Head of caudate nucleus (tissue), 42 donors: Measurements from ENCODE around the gene ABCA2.

Experiments used
- DNase-seq, 42 donors: peaks; one replicate each; pipeline versions ENCODE4 v3.0.0 to v3.0.0-alpha.2; 2020 to 2021; ENCODE audit warnings: mixed read lengths in 7 of 42
- intact Hi-C: fragments of 100-400 bp; cut with DNase I; formaldehyde crosslinking; loops from one replicate; pipeline ENCODE4 v1.15.0; 2022

Gene ABCA2

GRCh38 chr9:137027369-137028262, at the start of gene ABCA2:
ABCA2 (minus strand) TSS chr9:137028237; CDS start chr9:137028140, 97 bp downstream.
- DNase-seq: peak in 2 of 42 donors; percentile 19 to 53

GRCh38 chr9:137077010-137077747, 49.1 kb upstream of the ABCA2 start, which contains the start of gene UAP1L1:
UAP1L1 (plus strand) TSS chr9:137077517; CDS start chr9:137077533, 16 bp downstream.
- intact Hi-C loops: loop anchor here (10.0 kb wide), 1 partner anchor 292 kb away; no protein-coding TSS in a partner anchor
- peak; percentile 77 to 96 (median 89) for DNase-seq

More at GRCh38 chr9:137027369-137028262, at the start of gene ABCA2:
- intact Hi-C loops: no loop called here

GRCh38 chr9:137076636-137077009, 48.6 kb upstream of the ABCA2 start:
- DNase-seq: peak in 2 of 42 donors; percentile 27 to 38
- intact Hi-C loops: loop anchor here (10.0 kb wide), 1 partner anchor 292 kb away; no protein-coding TSS in a partner anchor

GRCh38 chr9:137075275-137075775, 47.3 kb upstream of the ABCA2 start:
- intact Hi-C loops: loop anchor here (10.0 kb wide), 1 partner anchor 291 kb away; no protein-coding TSS in a partner anchor
- DNase-seq: no peak

GRCh38 chr9:137074657-137075274, 46.7 kb upstream of the ABCA2 start:
- no peak for DNase-seq
- intact Hi-C loops: loop anchor here (10.0 kb wide), 1 partner anchor 290 kb away; no protein-coding TSS in a partner anchor

- intact Hi-C loops: loop anchor here (10.0 kb wide), 1 partner anchor 289 kb away; no protein-coding TSS in a partner anchor
- no peak for DNase-seq
Observed at GRCh38 chr9:137073992-137074399, 46.0 kb upstream of the ABCA2 start.

GRCh38 chr9:137071282-137071681, 43.2 kb upstream of the ABCA2 start:
- intact Hi-C loops: loop anchor here (10.0 kb wide), 1 partner anchor 286 kb away; no protein-coding TSS in a partner anchor
- no peak for DNase-seq

GRCh38 chr9:137070906-137071275, 42.9 kb upstream of the ABCA2 start:
- intact Hi-C loops: loop anchor here (10.0 kb wide), 1 partner anchor 286 kb away; no protein-coding TSS in a partner anchor
- DNase-seq: peak; percentile 71 to 96 (median 89)

GRCh38 chr9:137070201-137070905, 42.3 kb upstream of the ABCA2 start, which contains the start of gene SAPCD2:
SAPCD2 (minus strand) TSS chr9:137070557; CDS start chr9:137070460, 97 bp downstream.
- DNase-seq: peak; percentile 78 to 94 (median 87)
- intact Hi-C loops: loop anchor here (10.0 kb wide), 1 partner anchor 286 kb away; no protein-coding TSS in a partner anchor

- no peak for DNase-seq
- intact Hi-C loops: loop anchor here (10.0 kb wide), 1 partner anchor 285 kb away; no protein-coding TSS in a partner anchor
Observed at GRCh38 chr9:137069508-137070091, 41.6 kb upstream of the ABCA2 start.

- intact Hi-C loops: no loop called here
- DNase-seq: no peak
Observed at GRCh38 chr9:137068539-137069507, 40.8 kb upstream of the ABCA2 start.

- intact Hi-C loops: loop anchor here (2.0 kb wide), 1 partner anchor 21 kb away; the partner anchor contains the start of gene NPDC1
- peak; percentile 80 to 94 (median 86) for DNase-seq
Observed at GRCh38 chr9:137067860-137068538, 40.0 kb upstream of the ABCA2 start.

- no peak for DNase-seq
- intact Hi-C loops: loop anchor here (2.0 kb wide), 1 partner anchor 19 kb away; the partner anchor contains the start of gene NPDC1
Observed at GRCh38 chr9:137066096-137066861, 38.2 kb upstream of the ABCA2 start.

- intact Hi-C loops: no loop called here
- DNase-seq: no peak
Observed at GRCh38 chr9:137065336-137065967, 37.4 kb upstream of the ABCA2 start.

GRCh38 chr9:137064880-137065164, 36.8 kb upstream of the ABCA2 start:
- intact Hi-C loops: no loop called here
- DNase-seq: no peak
